Activated B cell treated with CpG ODN at 0.5 μM for 24 hours (primary cell): ENCODE data around the gene SMIM28. TPM values are rescaled to one million over a fixed set of nuclear protein-coding genes. Genes with fewer than 3 reads are reported as not detected.

Experiments used
- ATAC-seq: fragments of 200-7000 bp; cut with Tn5 transposase; one replicate; pipeline ENCODE4 v1.10.0; 2021; ENCODE audit warnings: low read depth, mild to moderate bottlenecking, moderate library complexity
- CTCF ChIA-PET: fragments of 350-600 bp; sonication (Branson Sonifier 250); formaldehyde crosslinking; loops from one replicate; lab custom pipeline; 2021; ENCODE audit warnings: antibody characterized with exemption; lab: Charles Lee
- POLR2A ChIA-PET: fragments of 350-600 bp; sonication (Branson Sonifier 250); formaldehyde crosslinking; loops from one replicate; lab custom pipeline; 2021; ENCODE audit warnings: antibody characterized with exemption; lab: Charles Lee
- DNase-seq: peaks from one replicate; pipeline ENCODE4 v3.0.0; 2022
- H3K27ac Mint-ChIP-seq: one replicate; pipeline ENCODE4 v1.8.0; 2020; ENCODE audit warnings: mixed read lengths
- H3K27me3 Mint-ChIP-seq: one replicate; pipeline ENCODE4 v1.8.0; 2021; ENCODE audit warnings: mixed read lengths
- H3K36me3 Mint-ChIP-seq: one replicate; pipeline ENCODE4 v1.8.0; 2021; ENCODE audit warnings: low read depth, mixed read lengths
- H3K4me1 Mint-ChIP-seq: one replicate; pipeline ENCODE4 v1.8.0; 2021; ENCODE audit warnings: mixed read lengths
- H3K4me3 Mint-ChIP-seq: one replicate; pipeline ENCODE4 v1.8.0; 2020; ENCODE audit warnings: mild to moderate bottlenecking, mixed read lengths
- H3K9me3 Mint-ChIP-seq: one replicate; pipeline ENCODE4 v1.8.0; 2020; ENCODE audit warnings: mixed read lengths
- intact Hi-C: fragments of 100-400 bp; cut with micrococcal nuclease; formaldehyde crosslinking; loops from one replicate; pipeline ENCODE4 v1.15.1; 2024
- total RNA-seq: library from RNA; stranded (reverse); gene quantifications from 2 replicates; pipeline ENCODE4 v1.2.3, GENCODE V29; 2022
- TF ChIP-seq, protein P1 (sequence below): fragments of 200-600 bp; IDR thresholded peaks from one replicate; pipeline ENCODE4 v1.8.0; 2022; ENCODE audit warnings: antibody characterized with exemption, mild to moderate bottlenecking

SMIM28 gene
- total RNA-seq, 1 donor from 2014 or later: not detected

DNA sequence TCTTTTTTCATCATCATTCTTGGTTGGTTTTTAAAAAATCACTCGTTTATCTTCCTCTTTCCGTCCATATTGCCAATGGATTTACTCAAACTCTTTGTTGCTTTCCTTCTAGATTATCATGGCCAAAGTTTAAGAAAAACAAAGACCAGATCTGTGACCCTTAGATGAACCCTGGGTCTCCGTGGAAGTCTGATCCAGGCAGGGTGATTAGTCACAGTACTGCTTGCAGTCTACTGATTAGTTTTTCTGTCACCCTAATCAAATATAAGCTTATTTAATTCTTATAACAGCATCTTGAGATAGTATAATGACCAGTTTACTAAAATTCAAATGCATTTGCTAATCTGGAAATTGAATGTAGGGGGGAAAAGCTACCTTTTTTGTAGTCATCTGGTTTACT lies 6.0 kb upstream of the SMIM28 start:
- Mint-ChIP-seq H3K27ac (no peak overlapping the region), H3K36me3 (no peaks in the 10 kb centered on the region), H3K4me1 (no peaks in the 10 kb centered on the region), H3K9me3 (no peaks in the 10 kb centered on the region), H3K27me3 (peaks cover 4% of the 10 kb centered on the region), H3K4me3 (no peak overlapping the region)
- ChIA-PET CTCF (interaction anchor here (1.7 kb wide), 1 partner anchor 33 kb away, joined by 3 read pairs; no protein-coding TSS in a partner anchor), POLR2A (no interaction called here)
- ATAC-seq: no peak
- intact Hi-C loops: no loop called here
- no peak for DNase-seq
- TF ChIP-seq, protein P1, sequence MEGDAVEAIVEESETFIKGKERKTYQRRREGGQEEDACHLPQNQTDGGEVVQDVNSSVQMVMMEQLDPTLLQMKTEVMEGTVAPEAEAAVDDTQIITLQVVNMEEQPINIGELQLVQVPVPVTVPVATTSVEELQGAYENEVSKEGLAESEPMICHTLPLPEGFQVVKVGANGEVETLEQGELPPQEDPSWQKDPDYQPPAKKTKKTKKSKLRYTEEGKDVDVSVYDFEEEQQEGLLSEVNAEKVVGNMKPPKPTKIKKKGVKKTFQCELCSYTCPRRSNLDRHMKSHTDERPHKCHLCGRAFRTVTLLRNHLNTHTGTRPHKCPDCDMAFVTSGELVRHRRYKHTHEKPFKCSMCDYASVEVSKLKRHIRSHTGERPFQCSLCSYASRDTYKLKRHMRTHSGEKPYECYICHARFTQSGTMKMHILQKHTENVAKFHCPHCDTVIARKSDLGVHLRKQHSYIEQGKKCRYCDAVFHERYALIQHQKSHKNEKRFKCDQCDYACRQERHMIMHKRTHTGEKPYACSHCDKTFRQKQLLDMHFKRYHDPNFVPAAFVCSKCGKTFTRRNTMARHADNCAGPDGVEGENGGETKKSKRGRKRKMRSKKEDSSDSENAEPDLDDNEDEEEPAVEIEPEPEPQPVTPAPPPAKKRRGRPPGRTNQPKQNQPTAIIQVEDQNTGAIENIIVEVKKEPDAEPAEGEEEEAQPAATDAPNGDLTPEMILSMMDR: no peak

DNA sequence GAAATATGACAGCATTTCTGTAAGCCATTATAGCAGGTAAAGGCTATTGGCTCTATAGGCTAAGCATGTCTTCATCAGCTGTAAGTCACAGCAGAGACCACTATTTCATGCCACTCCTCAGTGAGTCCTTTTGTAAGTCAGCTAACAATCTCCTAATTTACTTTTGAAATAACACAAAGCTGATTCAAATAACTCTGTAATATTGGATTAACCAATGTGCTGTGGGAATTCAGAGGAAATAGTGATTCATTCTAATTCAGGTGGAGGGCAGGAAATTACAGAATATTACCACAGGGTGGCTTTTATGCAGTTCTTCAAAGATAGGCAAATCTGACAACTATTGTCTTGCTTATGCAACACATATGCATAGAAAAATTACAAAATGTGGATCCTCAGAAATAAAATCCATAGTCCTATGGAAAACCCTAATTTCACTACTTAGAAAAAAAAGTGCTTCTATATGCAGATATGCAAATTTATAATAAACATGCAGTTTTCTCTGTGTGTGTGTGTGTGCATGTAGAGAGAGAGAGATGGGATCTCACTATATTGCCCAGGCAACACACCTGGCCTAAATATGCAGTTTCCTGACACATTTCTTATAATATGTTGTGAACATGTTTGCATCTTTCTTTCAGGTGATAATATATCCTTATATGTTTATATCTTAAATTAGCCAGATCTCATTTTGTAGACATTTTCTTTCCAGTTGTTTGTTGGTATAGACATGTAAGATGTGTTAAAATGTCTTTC lies 4.8 kb upstream of the SMIM28 start:
- ATAC-seq: no peak
- intact Hi-C loops: no loop called here
- H3K9me3 Mint-ChIP-seq: no peaks in the 10 kb centered on the region
- TF ChIP-seq, protein P1: no peak
- no peaks in the 10 kb centered on the region for H3K4me1 Mint-ChIP-seq
- H3K27ac Mint-ChIP-seq: no peak overlapping the region
- ChIA-PET POLR2A (no interaction called here), CTCF (interaction anchor here (1.2 to 1.7 kb wide), 2 partner anchors 31 to 32 kb away, joined by 3 to 4 read pairs; no protein-coding TSS in a partner anchor)
- DNase-seq: no peak
- no peak overlapping the region for H3K4me3 Mint-ChIP-seq
- H3K36me3 Mint-ChIP-seq: no peaks in the 10 kb centered on the region
- H3K27me3 Mint-ChIP-seq: no peaks in the 10 kb centered on the region

- DNase-seq: no peak
- Mint-ChIP-seq H3K27ac (no peak overlapping the region), H3K4me1 (no peaks in the 10 kb centered on the region), H3K27me3 (no peaks in the 10 kb centered on the region), H3K4me3 (no peak overlapping the region), H3K36me3 (no peaks in the 10 kb centered on the region), H3K9me3 (no peaks in the 10 kb centered on the region)
- TF ChIP-seq, protein P1: no peak
- no peak for ATAC-seq
- CTCF ChIA-PET: no interaction called here
- intact Hi-C loops: no loop called here
- POLR2A ChIA-PET: no interaction called here
Observed at GRCh38 chr6:138374230-138374629, 3.5 kb upstream of the SMIM28 start.

GRCh38 chr6:138374815-138375214 lies 2.9 kb upstream of the SMIM28 start:
- no peak for DNase-seq
- no peaks in the 10 kb centered on the region for H3K36me3 Mint-ChIP-seq
- no peaks in the 10 kb centered on the region for H3K4me1 Mint-ChIP-seq
- TF ChIP-seq, protein P1: no peak
- H3K9me3 Mint-ChIP-seq: no peaks in the 10 kb centered on the region
- ChIA-PET CTCF (no interaction called here), POLR2A (no interaction called here)
- no peak overlapping the region for H3K27ac Mint-ChIP-seq
- no peak for ATAC-seq
- no peaks in the 10 kb centered on the region for H3K27me3 Mint-ChIP-seq
- no peak overlapping the region for H3K4me3 Mint-ChIP-seq
- intact Hi-C loops: no loop called here

- Mint-ChIP-seq H3K27me3 (no peaks in the 10 kb centered on the region), H3K4me3 (no peak overlapping the region), H3K36me3 (no peaks in the 10 kb centered on the region), H3K4me1 (no peaks in the 10 kb centered on the region), H3K27ac (no peak overlapping the region), H3K9me3 (no peaks in the 10 kb centered on the region)
- no peak for DNase-seq
- TF ChIP-seq, protein P1: no peak
- ATAC-seq: no peak
- CTCF ChIA-PET: no interaction called here
- intact Hi-C loops: no loop called here
- POLR2A ChIA-PET: no interaction called here
Observed at GRCh38 chr6:138377042-138377441, 663 bp upstream of the SMIM28 start.
